SH-SY5Y (cell line): Measurements from ENCODE around the gene MZT1.

ENCODE experiments used
- GATA2 ChIP-seq: IDR thresholded peaks from 2 replicates; pipeline ENCODE4 v1.6.1; 2011; ENCODE audit warnings: mild to moderate bottlenecking, low read depth, low read length
- GATA3 ChIP-seq: IDR thresholded peaks from 2 replicates; pipeline ENCODE4 v1.6.1; 2011; ENCODE audit warnings: low read depth, mild to moderate bottlenecking, low read length, moderate library complexity

- TF ChIP-seq GATA3 = no peak
- TF ChIP-seq GATA2 = no peak
These were observed 558 bp downstream of the MZT1 start for GRCh38 chr13:72726726-72727416.
